GM12864 (cell line): Measurements from ENCODE around the gene RPL19.

Experiments
- DNase-seq: peaks from one replicate; pipeline ENCODE4 v3.0.0-alpha.2; 2011; ENCODE audit warnings: low read depth
- H3K4me3 ChIP-seq: 2 replicates; pipeline ENCODE4 v1.5.1; 2011; ENCODE audit warnings: mild to moderate bottlenecking, low read depth, low read length, control low read depth
- CTCF ChIP-seq: IDR thresholded peaks from 2 replicates; pipeline ENCODE4 v1.5.1; 2011; ENCODE audit warnings: low read depth, mild to moderate bottlenecking, moderate library complexity, low read length, control low read depth, inconsistent platforms; ENCODE audit errors: missing control alignments

Gene RPL19

GRCh38 chr17:39222866-39223834, 23.1 kb downstream of the RPL19 start:
- TF ChIP-seq CTCF, result no peak
- DNase-seq, result no peak
- no peak overlapping the region for H3K4me3 ChIP-seq

GRCh38 chr17:39223907-39224777, 24.1 kb downstream of the RPL19 start:
- TF ChIP-seq CTCF, result no peak
- no peak for DNase-seq
- H3K4me3 ChIP-seq, result no peak overlapping the region

- H3K4me3 ChIP-seq, result no peak overlapping the region
- no peak for TF ChIP-seq CTCF
- DNase-seq, result no peak
These were observed 24.8 kb downstream of the RPL19 start for GRCh38 chr17:39224778-39225307.

GRCh38 chr17:39225308-39225958, 25.4 kb downstream of the RPL19 start, which contains the start of gene STAC2:
TSS of gene STAC2 (minus strand) at chr17:39225945. CDS start at chr17:39225502, 443 bp downstream.
- DNase-seq, result no peak
- H3K4me3 ChIP-seq, result no peak within 1 kb of the TSS
- no peak for TF ChIP-seq CTCF

- no peak overlapping the region for H3K4me3 ChIP-seq
- no peak for TF ChIP-seq CTCF
- DNase-seq, result no peak
These were observed 26.0 kb downstream of the RPL19 start for GRCh38 chr17:39225959-39226683.
